HCT116 (cell line): ENCODE data around the gene CHST4. TPM values are rescaled to one million over a fixed set of nuclear protein-coding genes. Genes with fewer than 3 reads are reported as not detected.

Source experiments
- ATAC-seq: fragments of 200-7000 bp; cut with Tn5 transposase; 2 replicates; pipeline ENCODE4 v1.9.1; 2020; ENCODE audit warnings: mild to moderate bottlenecking, moderate library complexity
- BruUV-seq: library from RNA; stranded (reverse); fragments of 400-500 nt; replicated peaks from 2 replicates; lab custom pipeline; 2021; lab: Mats Ljungman, UMichigan
- CTCF ChIA-PET: fragments of 300-600 bp; sonication (Branson Sonifier 250); formaldehyde crosslinking; loops from one replicate; lab custom pipeline; 2021; ENCODE audit warnings: antibody characterized with exemption; lab: Charles Lee
- POLR2A ChIA-PET: fragments of 300-600, 350-600 bp; sonication (Branson Sonifier 250); formaldehyde crosslinking; loops from one replicate; lab custom pipeline; 2021; ENCODE audit warnings: antibody characterized with exemption; lab: Charles Lee
- RAD21 ChIA-PET, 2 experiments: fragments of 300-600 bp; sonication (Branson Sonifier 250); formaldehyde crosslinking; loops; one replicate each; lab custom pipeline; 2023; ENCODE audit warnings: low total read pairs in 2 of 2; ENCODE audit not compliant: uncharacterized antibody in 2 of 2, unreplicated experiment in 2 of 2, low non-redundant PET in 1 of 2; lab: Charles Lee
- DNase-seq: peaks from one replicate; pipeline ENCODE4 v3.0.0-alpha.2; 2010; ENCODE audit warnings: low read depth, low spot score
- H2AFZ ChIP-seq: fragments of 200-600 bp; shearing (Covaris generic), sonication (generic); 2 replicates; pipeline ENCODE4 v1.6.1; 2017; ENCODE audit warnings: low read depth, mixed run types, mixed read lengths, antibody characterized with exemption, low read length; ENCODE audit not compliant: poor library complexity, severe bottlenecking
- H3K27ac ChIP-seq: 2 replicates; pipeline ENCODE4 v1.5.1; 2012; ENCODE audit warnings: low read depth, low read length
- H3K27me3 ChIP-seq: fragments of 200-600 bp; sonication (generic); 2 replicates; pipeline ENCODE4 v1.6.1; 2016; ENCODE audit warnings: mixed run types, low read length, mixed read lengths; ENCODE audit not compliant: insufficient read depth
- H3K36me3 ChIP-seq, 2 experiments: fragments of 200-500 bp in 1 of 2; fragments of 200-600 bp in 1 of 2; sonication (Bioruptor generic) in 1 of 2; sonication (generic) in 1 of 2; 2 replicates each; pipeline versions ENCODE4 v1.5.1 to v1.6.1; 2014 to 2016; ENCODE audit warnings: low read length in 2 of 2, inconsistent platforms in 1 of 2, mixed read lengths in 1 of 2, mixed run types in 1 of 2; ENCODE audit not compliant: insufficient read depth in 2 of 2, control insufficient read depth in 1 of 2
- H3K4me1 ChIP-seq, 2 experiments: fragments of 200-600 bp in 1 of 2; sonication (generic) in 1 of 2; 2 replicates each; pipeline versions ENCODE4 v1.5.1 to v1.6.1; 2012 to 2017; ENCODE audit warnings: low read length in 2 of 2, inconsistent platforms in 1 of 2, mild to moderate bottlenecking in 1 of 2, mixed read lengths in 1 of 2, mixed run types in 1 of 2, moderate library complexity in 1 of 2; ENCODE audit not compliant: insufficient read depth in 2 of 2, control insufficient read depth in 1 of 2
- H3K4me2 ChIP-seq: fragments of 200-600 bp; sonication (generic); 2 replicates; pipeline ENCODE4 v1.6.1; 2017; ENCODE audit warnings: mixed run types, low read length, mixed read lengths
- H3K4me3 ChIP-seq, 2 experiments: fragments of 200-600 bp in 1 of 2; sonication (generic) in 1 of 2; replicated peaks in 1 of 2; 2 replicates each; pipeline ENCODE4 v1.5.1; 2011 to 2016; ENCODE audit warnings: low read length in 2 of 2, control low read depth in 1 of 2, low read depth in 1 of 2, mild to moderate bottlenecking in 1 of 2, mixed read lengths in 1 of 2, mixed run types in 1 of 2
- H3K79me2 ChIP-seq: fragments of 200-600 bp; sonication (generic); 2 replicates; pipeline ENCODE4 v1.6.1; 2017; ENCODE audit warnings: mild to moderate bottlenecking, mixed run types, low read length, moderate library complexity, mixed read lengths; ENCODE audit not compliant: insufficient read depth
- H3K9ac ChIP-seq: fragments of 200-600 bp; sonication (generic); 2 replicates; pipeline ENCODE4 v1.6.1; 2016; ENCODE audit warnings: low read length, mixed read lengths
- H3K9me2 ChIP-seq: fragments of 200-600 bp; sonication (generic), shearing (Covaris generic); 2 replicates; pipeline ENCODE4 v1.6.1; 2017; ENCODE audit warnings: mixed run types, mild to moderate bottlenecking, moderate library complexity; ENCODE audit not compliant: insufficient read depth
- H3K9me3 ChIP-seq, 2 experiments: fragments of 200-500 bp in 1 of 2; fragments of 200-600 bp in 1 of 2; sonication (Bioruptor generic) in 1 of 2; sonication (generic) in 1 of 2; 2 replicates each; pipeline ENCODE4 v1.6.1; 2014 to 2017; ENCODE audit warnings: low read length in 2 of 2, mixed read lengths in 2 of 2, inconsistent platforms in 1 of 2, low read depth in 1 of 2, mild to moderate bottlenecking in 1 of 2, mixed run types in 1 of 2, moderate library complexity in 1 of 2; ENCODE audit not compliant: control insufficient read depth in 1 of 2, insufficient read depth in 1 of 2
- H4K20me1 ChIP-seq: fragments of 200-600 bp; sonication (generic), shearing (Covaris generic); 2 replicates; pipeline ENCODE4 v1.6.1; 2017; ENCODE audit warnings: mixed run types, mild to moderate bottlenecking, moderate library complexity; ENCODE audit not compliant: insufficient read depth
- ATF3 ChIP-seq: IDR thresholded peaks from 2 replicates; pipeline ENCODE4 v1.6.1; 2012
- CBX3 ChIP-seq: IDR thresholded peaks from 2 replicates; pipeline ENCODE4 v1.6.1; 2012; ENCODE audit warnings: low read depth
- CEBPB ChIP-seq: IDR thresholded peaks from 2 replicates; pipeline ENCODE4 v1.6.1; 2012; ENCODE audit warnings: low read depth
- FOSL1 ChIP-seq: IDR thresholded peaks from 2 replicates; pipeline ENCODE4 v1.6.1; 2012; ENCODE audit warnings: low read depth
- JUND ChIP-seq: IDR thresholded peaks from 2 replicates; pipeline ENCODE4 v1.6.1; 2012
- MAX ChIP-seq: IDR thresholded peaks from 2 replicates; pipeline ENCODE4 v1.6.1; 2012
- POLR2AphosphoS5 ChIP-seq: IDR thresholded peaks from 2 replicates; pipeline ENCODE4 v1.6.1; 2011; ENCODE audit warnings: mild to moderate bottlenecking, low read depth, low read length, moderate library complexity
- REST ChIP-seq: IDR thresholded peaks from 2 replicates; pipeline ENCODE4 v1.6.1; 2012; ENCODE audit warnings: low read depth
- SIN3A ChIP-seq: IDR thresholded peaks from 2 replicates; pipeline ENCODE4 v1.6.1; 2012; ENCODE audit warnings: low read depth
- SP1 ChIP-seq: IDR thresholded peaks from 2 replicates; pipeline ENCODE4 v1.6.1; 2012; ENCODE audit warnings: low read depth
- TCF7L2 ChIP-seq: IDR thresholded peaks from 2 replicates; pipeline ENCODE4 v1.7.0; 2011; ENCODE audit warnings: borderline replicate concordance, inconsistent platforms; ENCODE audit not compliant: insufficient read depth, insufficient read length; ENCODE audit errors: extremely low read depth
- intact Hi-C: fragments of 100-400 bp; cut with micrococcal nuclease; formaldehyde crosslinking; loops from 2 replicates; pipeline ENCODE4 v1.10.0; 2022
- total RNA-seq: library from RNA; stranded (reverse); gene quantifications from one replicate; pipeline ENCODE4 v1.2.1, GENCODE V29; 2021; ENCODE audit not compliant: unreplicated experiment

CHST4 gene
- total RNA-seq, 1 experiment from 2014 or later = 0.59 TPM

GRCh38 chr16:71504901-71505300, 21.3 kb upstream of the CHST4 start:
- 0 out of 4 replicates have a peak, but pooled peaks cover 0 to 3% of the 10 kb centered on the region in 2 experiments for H3K4me1 ChIP-seq
- ATAC-seq = no peak
- ChIA-PET POLR2A (no interaction called here), CTCF (no interaction called here), RAD21 (no interaction called here)
- no peak overlapping the region for H3K4me2 ChIP-seq
- H2AFZ ChIP-seq = no peak overlapping the region
- no peaks in the 10 kb centered on the region for H3K36me3 ChIP-seq
- H4K20me1 ChIP-seq = no peaks in the 10 kb centered on the region
- no peaks in the 10 kb centered on the region for H3K27me3 ChIP-seq
- no TSS peak for BruUV-seq
- peak; percentile 59 for TF ChIP-seq FOSL1
- peak; percentile 69; the same call in 1 of the 2 replicates for TF ChIP-seq CBX3
- no peak for TF ChIP-seq TCF7L2
- TF ChIP-seq REST = no peak
- TF ChIP-seq MAX = peak; percentile 77
- peak; percentile 43; the same call in 1 of the 2 replicates for TF ChIP-seq JUND
- peak; percentile 81 for TF ChIP-seq ATF3
- no peak for TF ChIP-seq POLR2AphosphoS5
- peak; percentile 90 for TF ChIP-seq CEBPB
- TF ChIP-seq SIN3A = peak; percentile 45
- peak; percentile 42 for TF ChIP-seq SP1
- no peak overlapping the region for H3K9ac ChIP-seq
- no peak overlapping the region for H3K27ac ChIP-seq
- no peak for DNase-seq
- no peaks in the 10 kb centered on the region for H3K79me2 ChIP-seq
- intact Hi-C loops = loop anchor here (5.0 kb wide), 1 partner anchor 107 kb away; no protein-coding TSS in a partner anchor
- H3K4me3 ChIP-seq = no peak overlapping the region
- H3K9me2 ChIP-seq = no peaks in the 10 kb centered on the region
- H3K9me3 ChIP-seq = no peaks in the 10 kb centered on the region
